Endothelial cell of umbilical vein (primary cell): ENCODE measurements around the gene SLC4A2.

Source experiments
- CTCF ChIP-seq, 2 donors: IDR thresholded peaks; 1 replicate in 1 of 2; 2 replicates in 1 of 2; pipeline ENCODE4 v1.5.1; 2011; ENCODE audit warnings: low read length in 2 of 2, mild to moderate bottlenecking in 2 of 2, moderate library complexity in 2 of 2, control low read depth in 1 of 2, inconsistent platforms in 1 of 2, low read depth in 1 of 2; ENCODE audit not compliant: insufficient read depth in 1 of 2; ENCODE audit errors: extremely low read depth in 1 of 2
- EZH2 ChIP-seq: IDR thresholded peaks from 2 replicates; pipeline ENCODE4 v1.6.1; 2012; ENCODE audit warnings: borderline replicate concordance, low read depth, mild to moderate bottlenecking, moderate library complexity, low read length, inconsistent platforms; ENCODE audit not compliant: severe bottlenecking
- FOS ChIP-seq: IDR thresholded peaks from 2 replicates; pipeline ENCODE4 v1.6.1; 2011; ENCODE audit warnings: mild to moderate bottlenecking, low read length, moderate library complexity, borderline replicate concordance; ENCODE audit not compliant: insufficient read depth
- GATA2 ChIP-seq: IDR thresholded peaks from 2 replicates; pipeline ENCODE4 v1.7.0; 2011; ENCODE audit warnings: low read depth, mild to moderate bottlenecking, moderate library complexity, mixed read lengths, low read length; ENCODE audit not compliant: insufficient read length, insufficient read depth
- MAX ChIP-seq: IDR thresholded peaks from 2 replicates; pipeline ENCODE4 v1.6.1; 2011; ENCODE audit not compliant: insufficient read depth, insufficient read length
- MYC ChIP-seq: IDR thresholded peaks from one replicate; pipeline ENCODE4 v1.6.1; 2011; ENCODE audit warnings: mild to moderate bottlenecking, low read depth, low read length
- POLR2A ChIP-seq: IDR thresholded peaks from 2 replicates; pipeline ENCODE4 v1.6.1; 2012; ENCODE audit warnings: low read depth, mild to moderate bottlenecking, control low read depth, low read length
- POLR2AphosphoS5 ChIP-seq: IDR thresholded peaks from 2 replicates; pipeline ENCODE4 v1.6.1; 2012; ENCODE audit warnings: low read depth, mild to moderate bottlenecking, control low read depth, low read length, moderate library complexity; ENCODE audit not compliant: insufficient read depth

GRCh38 chr7:151010037-151010306 lies 49.4 kb upstream of the SLC4A2 start:
- TF ChIP-seq CTCF (IDR thresholded peaks at IDR 0.05; ENCODE audit: extremely low read depth in 1 of 2, insufficient read depth in 1 of 2, low read depth in 1 of 2, low read length in 2 of 2) (no peak), POLR2A (no peak), POLR2AphosphoS5 (no peak), EZH2 (no peak), MAX (no peak), GATA2 (no peak), MYC (no peak), FOS (no peak)
